AG10803 (cell line): ENCODE results near the gene SLC16A12.

Experiments used
- DNase-seq: peaks from one replicate; pipeline ENCODE4 v3.0.0; 2010; ENCODE audit warnings: low read depth
- H3K4me3 ChIP-seq: 2 replicates; pipeline ENCODE4 v1.5.1; 2011; ENCODE audit warnings: mild to moderate bottlenecking, low read length, control low read depth
- TF ChIP-seq, protein P1 (sequence below): conservative IDR thresholded peaks from 2 replicates; pipeline ENCODE4 v1.5.1; 2011; ENCODE audit warnings: mild to moderate bottlenecking, low read length, control low read depth, inconsistent platforms

SLC16A12 gene

DNA sequence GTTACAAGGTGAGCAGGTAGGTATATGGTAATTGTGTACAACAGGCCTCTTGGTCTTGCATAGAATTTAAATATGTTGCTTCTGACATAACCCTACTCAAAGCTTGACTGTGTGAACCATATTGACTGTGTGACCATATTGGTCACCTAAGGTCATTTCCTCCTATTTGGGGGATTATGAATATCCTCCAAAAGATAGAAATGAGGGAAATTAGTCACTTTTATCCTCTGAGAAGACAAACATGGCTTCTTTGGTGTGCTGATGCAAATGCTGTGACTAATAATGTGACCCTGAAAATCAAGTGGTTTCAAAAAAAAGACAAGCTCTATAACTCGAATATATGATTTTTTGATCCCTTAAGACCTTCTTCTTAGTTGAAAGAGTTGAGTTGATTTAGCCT lies 93.1 kb downstream of the SLC16A12 start:
- no peak overlapping the region for H3K4me3 ChIP-seq
- TF ChIP-seq, protein P1, sequence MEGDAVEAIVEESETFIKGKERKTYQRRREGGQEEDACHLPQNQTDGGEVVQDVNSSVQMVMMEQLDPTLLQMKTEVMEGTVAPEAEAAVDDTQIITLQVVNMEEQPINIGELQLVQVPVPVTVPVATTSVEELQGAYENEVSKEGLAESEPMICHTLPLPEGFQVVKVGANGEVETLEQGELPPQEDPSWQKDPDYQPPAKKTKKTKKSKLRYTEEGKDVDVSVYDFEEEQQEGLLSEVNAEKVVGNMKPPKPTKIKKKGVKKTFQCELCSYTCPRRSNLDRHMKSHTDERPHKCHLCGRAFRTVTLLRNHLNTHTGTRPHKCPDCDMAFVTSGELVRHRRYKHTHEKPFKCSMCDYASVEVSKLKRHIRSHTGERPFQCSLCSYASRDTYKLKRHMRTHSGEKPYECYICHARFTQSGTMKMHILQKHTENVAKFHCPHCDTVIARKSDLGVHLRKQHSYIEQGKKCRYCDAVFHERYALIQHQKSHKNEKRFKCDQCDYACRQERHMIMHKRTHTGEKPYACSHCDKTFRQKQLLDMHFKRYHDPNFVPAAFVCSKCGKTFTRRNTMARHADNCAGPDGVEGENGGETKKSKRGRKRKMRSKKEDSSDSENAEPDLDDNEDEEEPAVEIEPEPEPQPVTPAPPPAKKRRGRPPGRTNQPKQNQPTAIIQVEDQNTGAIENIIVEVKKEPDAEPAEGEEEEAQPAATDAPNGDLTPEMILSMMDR = no peak
- DNase-seq = no peak

DNA sequence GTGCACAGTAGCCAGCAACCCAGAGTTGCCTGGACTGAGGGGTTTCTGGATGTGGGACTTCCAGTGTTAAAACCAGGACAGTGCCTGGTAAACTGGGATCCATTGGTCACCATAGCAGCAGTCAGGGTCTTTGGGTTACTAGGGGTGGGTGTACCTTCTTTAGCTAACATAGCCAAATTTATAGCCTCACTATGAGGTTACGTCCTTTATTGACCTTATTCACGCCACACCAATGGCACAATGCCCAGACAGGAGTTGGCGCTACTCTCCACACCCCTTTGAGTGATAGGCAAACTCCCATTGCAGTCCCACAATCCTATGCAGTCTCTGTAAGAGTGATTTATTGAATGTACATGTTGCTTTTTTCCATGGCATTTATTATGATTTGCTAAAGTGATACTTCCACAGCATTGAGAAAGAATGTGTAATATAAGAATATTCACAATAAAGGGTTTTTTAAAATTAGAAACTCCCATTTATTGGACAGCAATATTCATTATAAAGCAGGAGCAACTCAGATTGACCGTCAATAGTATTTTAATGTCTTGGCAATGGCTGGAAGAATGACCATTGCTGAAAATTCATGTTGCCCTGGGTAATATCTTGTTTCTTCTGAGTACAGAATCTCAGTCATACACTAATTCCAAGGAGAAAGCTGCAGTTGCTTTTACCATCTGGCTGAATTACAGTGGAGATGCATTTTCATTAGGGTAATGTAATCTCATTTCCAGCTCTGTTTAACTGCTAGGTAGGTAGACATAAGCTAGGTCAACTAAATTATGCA lies 95.0 kb downstream of the SLC16A12 start:
- no peak for DNase-seq
- H3K4me3 ChIP-seq = no peak overlapping the region
- TF ChIP-seq, protein P1 = no peak

DNA sequence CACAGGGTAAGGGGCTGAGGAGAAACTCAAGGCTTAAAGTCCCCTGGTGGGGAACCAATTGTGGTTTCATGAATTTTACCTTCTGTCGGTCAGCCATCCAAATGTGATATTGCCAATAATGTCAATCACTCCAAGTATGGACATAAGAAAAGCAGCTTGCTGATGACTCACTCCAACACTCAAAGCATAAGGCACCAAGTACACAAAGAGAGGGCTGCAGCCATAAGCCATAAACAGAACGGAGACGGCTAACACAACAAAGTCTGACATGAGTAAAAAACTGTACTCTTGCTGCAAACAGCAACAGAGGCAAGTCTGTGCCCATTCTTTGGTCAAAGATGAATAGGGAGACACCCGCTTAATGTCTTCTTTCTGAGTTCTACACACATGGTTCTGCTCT lies 96.9 kb downstream of the SLC16A12 start:
- H3K4me3 ChIP-seq = no peak overlapping the region
- no peak for DNase-seq
- TF ChIP-seq, protein P1 = no peak

DNA sequence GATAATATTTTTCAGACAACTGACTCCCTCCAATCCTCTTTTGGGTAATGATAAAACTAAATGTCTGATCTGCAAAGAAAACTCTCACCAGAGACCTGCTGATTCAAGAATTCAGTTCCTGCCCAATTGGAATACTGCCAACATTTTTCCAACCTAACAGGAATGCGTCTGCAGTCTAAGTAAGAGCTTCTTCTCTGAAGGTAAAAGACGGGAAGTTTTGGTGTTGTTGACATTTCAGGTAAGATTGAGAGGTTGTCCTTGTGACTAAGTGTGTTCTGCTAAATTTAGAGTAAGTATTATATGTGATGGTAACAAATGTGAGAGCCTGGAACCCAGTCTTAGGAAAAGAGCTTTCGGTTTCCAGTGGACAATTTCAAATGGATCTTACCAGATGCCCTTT lies 103.4 kb downstream of the SLC16A12 start:
- H3K4me3 ChIP-seq = no peak overlapping the region
- TF ChIP-seq, protein P1 = no peak
- DNase-seq = peak; percentile 62

DNA sequence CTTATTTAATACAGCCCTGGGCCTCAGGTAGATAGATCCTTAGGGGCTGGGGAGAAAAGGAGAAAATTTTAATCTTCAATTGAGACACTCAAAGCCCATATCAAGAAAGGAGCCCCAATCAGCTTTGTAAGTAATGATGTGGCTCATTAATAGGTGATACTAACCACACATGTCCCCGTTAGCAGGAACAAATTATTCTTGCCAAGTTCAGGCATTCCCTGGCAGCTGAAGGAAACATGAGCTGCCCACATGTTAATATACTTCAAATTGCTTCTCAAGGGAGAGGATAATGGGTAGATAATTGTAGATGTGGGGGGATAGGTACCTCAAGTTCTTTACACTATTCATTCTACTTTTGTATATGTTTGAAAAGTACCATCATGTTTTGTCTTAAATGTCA lies 106.5 kb downstream of the SLC16A12 start:
- peak; percentile 36 for DNase-seq
- TF ChIP-seq, protein P1 = no peak
- H3K4me3 ChIP-seq = no peak overlapping the region

DNA sequence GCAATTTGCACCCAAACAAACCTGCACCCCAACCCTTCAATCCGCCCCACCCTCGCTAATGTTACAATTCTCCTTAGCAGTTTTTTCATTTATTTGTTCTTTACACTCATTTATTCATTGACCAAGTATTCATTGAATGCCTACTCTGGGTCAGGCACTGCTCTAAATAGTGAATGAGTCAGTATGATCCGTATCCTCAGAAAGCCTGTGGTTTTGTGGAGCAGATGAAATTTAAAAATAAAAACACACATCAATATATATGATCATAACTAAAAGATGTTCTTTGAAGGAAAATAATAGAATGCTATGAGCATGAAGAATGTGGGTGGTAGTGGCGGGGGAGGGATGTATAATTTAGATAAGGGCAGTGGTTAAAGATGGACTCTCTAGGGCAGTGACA lies 107.8 kb downstream of the SLC16A12 start:
- peak; percentile 81 for DNase-seq
- H3K4me3 ChIP-seq = no peak overlapping the region
- TF ChIP-seq, protein P1 = no peak

DNA sequence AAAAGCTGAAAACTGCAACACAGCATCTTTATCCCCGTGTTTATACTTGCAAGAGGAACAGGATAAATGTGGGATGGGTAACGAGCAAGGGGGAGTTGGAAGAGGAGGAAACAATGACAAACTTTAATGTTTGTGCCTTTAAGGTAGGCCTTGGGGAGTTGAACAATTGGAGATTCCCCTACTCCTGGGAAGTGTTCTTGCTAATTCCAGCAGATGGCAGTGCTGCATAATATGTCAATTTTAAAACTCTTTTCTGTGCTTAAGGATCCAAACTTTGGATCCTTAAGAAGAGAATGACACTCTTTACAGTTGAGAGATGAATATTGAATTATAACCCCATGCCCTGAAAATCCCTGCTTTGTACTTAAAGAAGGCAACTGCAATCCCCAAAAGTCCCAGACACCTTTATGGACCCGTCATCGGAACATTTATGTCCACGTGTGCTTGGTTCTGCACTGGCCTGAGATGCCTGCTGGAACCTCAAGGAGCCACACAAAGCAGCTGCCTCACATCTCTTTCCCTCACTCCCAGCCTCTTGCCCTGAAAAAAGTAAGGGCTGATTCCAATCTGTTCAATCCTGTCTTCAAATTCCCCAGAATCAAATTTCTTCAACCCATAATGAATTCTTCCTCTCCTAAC lies 109.0 kb downstream of the SLC16A12 start:
- TF ChIP-seq, protein P1 = peak; percentile 92
- H3K4me3 ChIP-seq = no peak overlapping the region
- peak; percentile 68 for DNase-seq
